Activated T-helper 1 cell treated with anti-CD3 and anti-CD28 coated beads, Interleukin-12 subunit alpha, Interleukin-12 subunit beta, Interleukin-2, Interleukin-4 antibody, amounts not matched to agents 30 ng/mL and 10 ng/mL and 1 ng/mL, durations not matched to agents 14 hours and 24 hours and 36 hours (primary cell): Measurements from ENCODE around the gene CFAP46. TPM values are rescaled to one million over a fixed set of nuclear protein-coding genes. Genes with fewer than 3 reads are reported as not detected.
"Not testable (repeated sequence)": the region's sequence is repeated elsewhere in the genome, so short reads cannot be mapped to it uniquely, and the experiment has no call there.

Experiments
- DNase-seq: peaks from one replicate; pipeline ENCODE4 v3.0.0; 2021; ENCODE audit warnings: low spot score
- H3K27ac Mint-ChIP-seq: one replicate; pipeline ENCODE4 v1.8.0; 2021; ENCODE audit warnings: mild to moderate bottlenecking, mixed read lengths
- H3K27me3 Mint-ChIP-seq: one replicate; pipeline ENCODE4 v1.8.0; 2022; ENCODE audit warnings: mild to moderate bottlenecking, moderate library complexity, mixed read lengths; ENCODE audit not compliant: insufficient read depth
- H3K36me3 Mint-ChIP-seq: one replicate; pipeline ENCODE4 v1.8.0; 2021; ENCODE audit warnings: low read depth, mixed read lengths
- H3K4me1 Mint-ChIP-seq: one replicate; pipeline ENCODE4 v1.8.0; 2021; ENCODE audit warnings: low read depth, mixed read lengths
- H3K4me3 Mint-ChIP-seq: one replicate; pipeline ENCODE4 v1.8.0; 2021; ENCODE audit warnings: mild to moderate bottlenecking, moderate library complexity, mixed read lengths
- H3K9me3 Mint-ChIP-seq: one replicate; pipeline ENCODE4 v1.8.0; 2021; ENCODE audit warnings: mixed read lengths
- intact Hi-C: fragments of 100-400 bp; cut with micrococcal nuclease; formaldehyde crosslinking; loops from one replicate; pipeline ENCODE4 v1.15.1; 2024
- total RNA-seq: library from RNA; stranded (reverse); gene quantifications from 2 replicates; pipeline ENCODE4 v1.2.3, GENCODE V29; 2022

Gene CFAP46
- total RNA-seq, 1 donor from 2014 or later, result not detected

DNA sequence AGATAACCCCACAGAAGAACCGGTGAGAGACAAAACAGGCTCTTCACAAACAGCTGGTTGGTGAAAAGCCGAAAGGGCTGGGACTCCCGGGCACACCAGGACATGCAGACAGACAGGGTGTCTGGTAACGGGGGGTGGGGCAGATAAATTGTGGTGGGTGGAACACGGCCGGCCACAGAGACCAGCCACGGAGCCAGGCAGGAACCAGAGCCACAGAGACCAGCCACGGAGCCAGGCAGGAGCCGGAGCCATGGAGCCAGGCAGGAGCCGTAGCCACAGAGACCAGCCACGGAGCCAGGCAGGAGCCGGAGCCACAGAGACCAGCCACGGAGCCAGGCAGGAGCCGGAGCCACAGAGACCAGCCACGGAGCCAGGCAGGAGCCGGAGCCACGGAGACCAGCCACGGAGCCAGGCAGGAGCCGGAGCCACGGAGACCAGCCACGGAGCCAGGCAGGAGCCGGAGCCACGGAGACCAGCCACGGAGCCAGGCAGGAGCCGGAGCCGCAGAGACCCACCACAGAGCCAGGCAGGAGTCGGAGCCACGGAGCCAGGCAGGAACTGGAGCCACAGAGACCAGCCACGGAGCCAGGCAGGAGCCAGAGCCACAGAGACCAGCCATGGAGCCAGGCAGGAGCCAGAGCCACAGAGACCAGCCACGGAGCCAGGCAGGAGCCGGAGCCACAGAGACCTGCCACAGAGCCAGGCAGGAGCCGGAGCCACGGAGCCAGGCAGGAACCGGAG lies 116.4 kb downstream of the CFAP46 start:
- H3K27me3 Mint-ChIP-seq, H3K36me3 Mint-ChIP-seq, H3K4me3 Mint-ChIP-seq, intact Hi-C loops, H3K4me1 Mint-ChIP-seq, H3K27ac Mint-ChIP-seq, H3K9me3 Mint-ChIP-seq, DNase-seq: not testable (repeated sequence)

DNA sequence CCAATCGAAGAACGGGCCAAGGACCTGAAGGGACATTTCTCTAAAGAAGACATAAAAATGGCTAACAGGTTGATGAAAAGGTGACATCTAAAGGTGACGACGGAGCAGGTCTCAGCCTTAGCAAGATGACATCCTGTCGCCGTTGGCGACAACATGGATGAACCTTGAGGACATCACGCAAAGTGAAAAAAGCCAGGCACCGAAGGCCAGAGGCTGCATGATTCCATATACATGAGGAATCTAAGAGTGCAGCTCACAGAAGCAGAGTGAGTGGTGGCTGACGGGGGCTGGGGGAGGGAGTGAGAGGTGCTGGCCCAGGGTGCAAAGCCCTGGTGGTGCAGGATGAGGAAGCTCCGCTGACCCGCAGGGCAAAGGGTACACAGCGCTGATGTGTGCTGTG lies 122.3 kb downstream of the CFAP46 start:
- H3K27me3 Mint-ChIP-seq, result peaks cover 3% of the 10 kb centered on the region
- H3K36me3 Mint-ChIP-seq, result peaks cover 3% of the 10 kb centered on the region
- no peaks in the 10 kb centered on the region for H3K4me1 Mint-ChIP-seq
- no peak overlapping the region for H3K4me3 Mint-ChIP-seq
- H3K27ac Mint-ChIP-seq, result no peak overlapping the region
- intact Hi-C loops, result no loop called here
- peaks cover 5% of the 10 kb centered on the region for H3K9me3 Mint-ChIP-seq
- DNase-seq, result no peak

DNA sequence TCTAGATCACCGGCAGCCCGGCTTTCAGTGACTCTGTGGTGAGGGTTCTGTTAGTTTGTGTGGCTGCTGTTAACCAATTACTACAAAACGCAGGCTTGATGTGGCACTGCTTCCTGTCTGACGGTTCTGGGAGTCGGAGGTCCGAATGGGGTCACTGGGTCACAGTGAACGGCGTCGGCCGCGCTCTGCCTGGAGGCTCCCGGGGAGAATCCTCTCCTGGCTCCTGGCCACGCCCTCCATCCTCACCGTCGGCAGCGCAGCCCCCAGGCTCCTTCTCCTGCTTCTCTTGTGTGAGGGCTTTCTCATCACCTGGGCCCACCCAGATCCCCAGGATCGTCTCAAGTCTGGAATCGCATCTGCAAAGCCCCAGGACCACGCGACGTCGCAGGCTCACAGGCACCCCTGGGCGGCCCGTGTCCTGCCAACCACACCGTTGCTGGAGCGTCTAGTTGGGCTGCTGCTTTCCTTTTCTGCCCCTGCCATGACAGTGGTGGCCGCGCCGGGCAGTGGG lies 124.6 kb downstream of the CFAP46 start:
- H3K27ac Mint-ChIP-seq, result no peak overlapping the region
- no peak for DNase-seq
- H3K36me3 Mint-ChIP-seq, result peaks cover 3% of the 10 kb centered on the region
- H3K4me1 Mint-ChIP-seq, result no peaks in the 10 kb centered on the region
- H3K9me3 Mint-ChIP-seq, result peaks cover 5% of the 10 kb centered on the region
- intact Hi-C loops, result no loop called here
- peaks cover 3% of the 10 kb centered on the region for H3K27me3 Mint-ChIP-seq
- no peak overlapping the region for H3K4me3 Mint-ChIP-seq

DNA sequence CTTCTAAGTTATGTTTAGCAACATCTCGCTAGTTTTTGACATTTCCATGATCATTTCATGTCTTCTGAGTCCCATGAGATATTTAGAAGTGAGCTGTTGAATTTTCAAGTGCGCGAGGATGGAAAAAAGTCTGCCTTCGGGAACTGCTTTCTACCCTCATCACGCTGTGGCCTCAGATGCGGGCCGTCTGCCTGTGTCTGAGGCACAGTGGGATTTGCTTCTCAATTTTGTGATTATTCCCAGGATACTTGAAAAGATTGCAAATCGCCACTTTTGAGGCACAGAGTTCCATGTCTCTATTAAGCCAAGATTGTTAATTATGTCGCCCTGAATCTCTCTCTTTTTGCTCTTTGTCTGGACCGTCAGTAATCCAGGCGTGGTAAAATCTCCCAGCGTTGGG lies 125.7 kb downstream of the CFAP46 start:
- DNase-seq, result no peak
- peaks cover 3% of the 10 kb centered on the region for H3K36me3 Mint-ChIP-seq
- no peak overlapping the region for H3K4me3 Mint-ChIP-seq
- H3K27me3 Mint-ChIP-seq, result peaks cover 3% of the 10 kb centered on the region
- H3K27ac Mint-ChIP-seq, result no peak overlapping the region
- H3K4me1 Mint-ChIP-seq, result no peaks in the 10 kb centered on the region
- intact Hi-C loops, result no loop called here
- peaks cover 5% of the 10 kb centered on the region for H3K9me3 Mint-ChIP-seq

DNA sequence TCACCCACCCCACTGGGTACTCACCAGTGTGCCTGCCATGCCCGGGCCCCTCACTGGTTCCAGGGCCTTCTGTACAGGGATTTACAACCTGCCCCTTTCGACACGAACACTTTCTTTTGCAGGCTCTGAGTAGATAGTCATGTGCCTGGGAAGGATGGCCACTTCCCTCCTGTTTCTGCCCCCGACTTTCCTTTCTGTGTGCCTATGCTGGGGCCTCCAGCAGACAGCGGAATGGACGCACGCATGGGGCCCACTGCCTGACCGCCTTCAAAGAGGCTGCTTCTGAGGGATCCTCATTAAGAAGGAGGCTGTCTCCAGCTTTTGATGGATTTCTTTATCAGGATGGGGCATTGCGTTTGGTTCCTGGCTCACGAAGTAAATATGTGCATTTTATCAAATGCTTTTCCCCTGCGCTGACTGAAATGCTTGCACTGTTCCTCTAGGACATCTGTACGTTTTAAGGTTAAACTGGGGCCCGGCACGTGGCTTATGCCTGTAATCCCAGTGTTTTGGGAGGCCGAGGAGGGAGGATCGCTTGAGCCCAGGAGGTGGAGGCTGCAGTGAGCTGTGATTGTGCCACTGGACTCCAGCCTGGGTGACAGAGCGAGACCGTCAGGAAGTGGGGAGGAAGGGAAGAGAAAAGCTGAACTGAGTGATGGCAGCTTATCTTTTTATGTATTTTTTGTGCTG lies 127.1 kb downstream of the CFAP46 start:
- H3K27ac Mint-ChIP-seq, result no peak overlapping the region
- H3K27me3 Mint-ChIP-seq, result peaks cover 3% of the 10 kb centered on the region
- H3K9me3 Mint-ChIP-seq, result peaks cover 5% of the 10 kb centered on the region
- H3K4me1 Mint-ChIP-seq, result no peaks in the 10 kb centered on the region
- intact Hi-C loops, result no loop called here
- H3K36me3 Mint-ChIP-seq, result peaks cover 3% of the 10 kb centered on the region
- no peak overlapping the region for H3K4me3 Mint-ChIP-seq
- DNase-seq, result no peak

DNA sequence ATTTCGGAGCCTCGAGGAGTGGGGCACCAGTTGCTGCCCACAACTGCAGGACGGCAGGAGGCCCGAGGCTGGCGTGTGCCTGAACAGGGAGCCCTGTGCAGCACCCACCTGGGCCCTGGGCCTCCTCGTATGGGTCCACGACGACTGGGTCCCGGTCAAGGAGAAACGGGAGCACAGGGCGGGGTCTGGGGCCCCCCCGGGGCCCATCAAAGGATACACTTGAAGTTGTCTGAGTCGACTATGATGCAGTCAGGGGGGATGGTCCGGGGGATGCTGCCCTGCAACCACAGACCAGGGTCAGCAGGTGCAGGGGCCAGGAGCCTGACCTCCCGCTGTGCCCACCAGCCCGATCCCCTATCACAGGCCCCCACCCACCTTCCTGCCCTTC lies 127.9 kb downstream of the CFAP46 start:
- intact Hi-C loops, result no loop called here
- Mint-ChIP-seq H3K27me3 (peaks cover 3% of the 10 kb centered on the region), H3K4me1 (no peaks in the 10 kb centered on the region), H3K4me3 (no peak overlapping the region), H3K27ac (no peak overlapping the region), H3K36me3 (no peaks in the 10 kb centered on the region), H3K9me3 (no peaks in the 10 kb centered on the region)
- no peak for DNase-seq

DNA sequence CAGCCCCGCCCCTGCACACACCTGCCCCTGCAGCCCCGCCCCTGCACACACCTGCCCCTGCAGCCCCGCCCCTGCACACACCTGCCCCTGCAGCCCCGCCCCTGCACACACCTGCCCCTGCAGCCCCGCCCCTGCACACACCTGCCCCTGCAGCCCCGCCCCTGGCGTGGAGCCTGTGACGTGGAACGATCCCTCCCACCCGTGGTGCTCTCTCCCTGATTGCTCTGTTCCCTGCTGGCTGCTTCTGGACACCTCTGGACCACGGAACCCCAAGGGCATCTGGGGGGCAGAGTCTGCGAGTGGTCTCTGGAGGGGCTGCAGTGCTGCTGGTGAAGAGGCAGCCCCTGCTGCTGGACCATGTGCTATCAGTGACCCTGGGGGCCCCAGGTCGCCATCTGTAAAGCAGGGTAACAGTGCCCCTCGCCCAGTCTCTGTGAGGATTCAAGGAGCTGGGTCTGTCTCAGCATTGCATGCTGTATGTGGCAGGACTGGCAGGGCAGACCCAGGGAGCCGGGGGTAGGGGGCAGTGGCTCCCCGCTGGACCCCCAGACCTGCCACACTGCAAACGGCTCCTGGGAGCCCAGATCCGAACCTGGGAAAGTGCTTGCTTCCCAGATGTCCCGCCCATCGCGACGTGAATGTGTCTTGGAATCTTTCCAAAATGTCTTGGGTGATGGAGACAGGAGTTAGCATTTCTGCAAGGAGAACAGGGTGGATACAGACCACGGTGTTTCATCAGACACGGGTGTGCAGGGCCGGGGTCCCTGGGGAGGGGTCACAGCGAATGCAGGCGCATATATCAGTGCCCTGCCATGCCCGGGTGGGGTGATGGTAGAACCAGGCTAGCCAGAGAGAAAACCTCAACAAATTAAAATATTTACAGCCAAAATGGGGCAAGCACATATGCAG lies 128.6 kb downstream of the CFAP46 start:
- H3K9me3 Mint-ChIP-seq, result no peaks in the 10 kb centered on the region
- no peaks in the 10 kb centered on the region for H3K36me3 Mint-ChIP-seq
- H3K4me1 Mint-ChIP-seq, result no peaks in the 10 kb centered on the region
- no peak overlapping the region for H3K4me3 Mint-ChIP-seq
- intact Hi-C loops, result no loop called here
- H3K27me3 Mint-ChIP-seq, result peaks cover 3% of the 10 kb centered on the region
- no peak overlapping the region for H3K27ac Mint-ChIP-seq
- DNase-seq, result no peak

DNA sequence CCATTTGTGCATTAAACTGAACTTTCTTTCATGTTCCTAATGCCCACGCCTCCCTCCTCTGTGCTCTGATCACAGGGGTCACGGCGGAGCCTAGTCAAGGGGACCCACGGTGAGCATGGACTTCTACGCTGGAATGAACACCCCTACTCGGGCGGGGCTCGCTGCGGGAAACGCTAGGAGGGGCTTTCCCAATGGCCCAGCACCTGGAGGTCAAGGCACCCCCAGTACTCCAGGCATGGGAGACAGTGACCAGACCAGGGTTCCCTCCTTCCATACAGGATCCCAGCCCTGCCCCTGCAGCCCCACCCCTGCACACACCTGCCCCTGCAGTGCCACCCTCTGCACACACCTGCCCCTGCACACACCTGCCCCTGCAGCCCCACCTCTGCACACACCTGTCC lies 129.4 kb downstream of the CFAP46 start:
- Mint-ChIP-seq H3K27ac (no peak overlapping the region), H3K4me3 (no peak overlapping the region), H3K36me3 (no peaks in the 10 kb centered on the region), H3K9me3 (no peaks in the 10 kb centered on the region), H3K4me1 (no peaks in the 10 kb centered on the region), H3K27me3 (peaks cover 3% of the 10 kb centered on the region)
- DNase-seq, result no peak
- intact Hi-C loops, result no loop called here

DNA sequence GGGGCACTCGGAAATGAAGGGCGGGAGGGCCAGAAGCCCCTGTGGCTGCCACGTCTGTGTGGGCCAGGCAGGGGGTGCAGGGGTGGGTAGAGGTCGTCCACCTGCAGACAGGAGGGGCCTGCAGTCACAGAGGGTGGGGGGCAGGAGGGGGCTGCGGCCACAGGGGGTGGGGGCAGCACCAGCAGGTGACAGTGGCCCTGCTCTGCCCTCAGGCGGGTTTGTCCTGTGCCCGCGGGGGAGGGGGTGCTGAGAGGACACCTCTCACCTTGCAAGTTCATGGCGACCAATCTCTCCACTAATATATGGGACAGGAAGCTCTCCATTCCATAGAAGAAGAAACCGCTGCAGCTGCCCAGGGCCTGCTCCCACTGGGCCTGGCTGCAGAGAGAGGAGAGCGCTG lies 129.8 kb downstream of the CFAP46 start:
- H3K9me3 Mint-ChIP-seq, result no peaks in the 10 kb centered on the region
- no peak for DNase-seq
- no peaks in the 10 kb centered on the region for H3K4me1 Mint-ChIP-seq
- no peak overlapping the region for H3K27ac Mint-ChIP-seq
- peaks cover 3% of the 10 kb centered on the region for H3K27me3 Mint-ChIP-seq
- intact Hi-C loops, result no loop called here
- H3K36me3 Mint-ChIP-seq, result no peaks in the 10 kb centered on the region
- no peak overlapping the region for H3K4me3 Mint-ChIP-seq

DNA sequence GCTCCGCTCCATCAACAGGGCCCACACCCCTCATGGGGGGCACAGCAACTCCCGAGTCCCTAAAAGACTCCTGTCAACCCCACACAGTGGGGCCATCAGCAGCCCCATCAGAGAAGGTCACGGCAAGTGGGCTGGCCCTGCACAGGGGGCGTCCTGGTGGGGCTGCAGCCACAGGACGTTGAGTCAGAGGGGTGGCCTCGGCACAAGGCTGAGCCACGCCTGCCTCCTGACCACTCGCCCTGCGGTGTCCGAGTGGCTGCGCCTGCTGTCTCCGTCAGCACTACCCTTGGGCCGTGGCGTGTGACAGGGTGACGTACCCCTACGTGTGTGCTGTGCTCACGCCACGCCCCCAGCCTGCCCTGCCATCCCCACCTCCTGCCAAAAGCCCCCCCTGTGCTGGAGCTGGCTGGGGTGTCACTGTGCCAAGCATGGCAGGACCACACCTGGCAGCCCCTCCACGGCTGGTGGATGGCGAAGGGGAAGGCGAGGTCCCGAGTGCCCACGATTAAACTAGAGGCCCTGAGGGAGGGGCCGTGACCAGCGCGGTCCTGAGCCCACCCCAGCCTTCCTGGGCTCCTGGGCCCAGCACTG lies 130.4 kb downstream of the CFAP46 start:
- no peak overlapping the region for H3K4me3 Mint-ChIP-seq
- no peak overlapping the region for H3K27ac Mint-ChIP-seq
- H3K27me3 Mint-ChIP-seq, result peaks cover 1% of the 10 kb centered on the region
- intact Hi-C loops, result no loop called here
- H3K4me1 Mint-ChIP-seq, result no peaks in the 10 kb centered on the region
- H3K36me3 Mint-ChIP-seq, result no peaks in the 10 kb centered on the region
- DNase-seq, result no peak
- H3K9me3 Mint-ChIP-seq, result no peaks in the 10 kb centered on the region

DNA sequence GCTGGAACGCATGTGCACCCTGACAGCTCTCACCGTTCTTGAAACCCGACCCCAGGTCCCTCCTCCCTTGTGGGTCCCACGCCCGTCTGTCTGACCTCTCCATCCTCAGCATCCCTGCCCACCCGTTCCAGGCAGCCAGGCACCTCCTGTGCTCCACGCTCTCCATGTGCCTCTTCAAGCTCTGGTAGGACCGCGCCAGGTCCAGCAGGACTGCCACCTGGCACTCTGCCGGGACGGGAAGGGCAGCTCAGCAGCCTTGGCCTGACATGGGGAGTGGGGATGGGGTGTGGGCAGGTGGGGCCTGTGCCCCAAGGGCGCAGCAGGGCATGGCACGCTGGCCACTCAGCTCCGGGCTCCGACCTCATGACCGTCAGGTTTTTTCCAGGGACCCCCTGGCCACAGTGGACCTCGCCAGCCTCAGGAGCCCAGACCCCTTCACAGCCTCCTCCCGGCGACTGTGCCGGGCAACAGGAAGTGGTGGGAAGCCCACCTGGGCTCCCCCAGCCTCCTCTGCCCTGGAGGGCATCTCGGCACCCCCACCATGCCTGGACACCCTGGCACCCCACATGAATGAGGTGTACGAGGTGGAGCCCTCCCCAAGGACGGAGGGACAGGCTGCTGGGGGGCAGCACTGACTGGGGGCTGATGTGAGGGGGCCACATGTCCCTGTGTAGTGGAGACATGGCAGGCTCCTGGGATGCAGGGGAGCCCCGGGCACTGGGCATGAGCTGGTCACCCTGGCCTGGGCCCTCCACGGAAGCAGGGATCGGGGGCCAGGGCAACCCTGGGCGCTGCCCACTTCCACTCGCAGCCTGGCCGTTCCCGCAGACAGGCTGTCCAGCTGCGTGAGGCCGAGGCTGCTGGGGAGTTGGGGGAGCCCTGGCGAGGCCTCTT lies 131.3 kb downstream of the CFAP46 start:
- H3K27ac Mint-ChIP-seq, result no peak overlapping the region
- H3K27me3 Mint-ChIP-seq, result no peaks in the 10 kb centered on the region
- H3K4me3 Mint-ChIP-seq, result no peak overlapping the region
- H3K4me1 Mint-ChIP-seq, result no peaks in the 10 kb centered on the region
- no peaks in the 10 kb centered on the region for H3K36me3 Mint-ChIP-seq
- intact Hi-C loops, result no loop called here
- no peak for DNase-seq
- no peaks in the 10 kb centered on the region for H3K9me3 Mint-ChIP-seq
